HL-60/S4 (cell line): ENCODE measurements around the gene DBP.

Experiments
- in situ Hi-C: fragments of 300-500 bp; cut with MboI; formaldehyde crosslinking; loops from 2 replicates; pipeline ENCODE4 v1.14.3; 2022; ENCODE audit warnings: low sequenced_read_pairs

The DBP gene

DNA sequence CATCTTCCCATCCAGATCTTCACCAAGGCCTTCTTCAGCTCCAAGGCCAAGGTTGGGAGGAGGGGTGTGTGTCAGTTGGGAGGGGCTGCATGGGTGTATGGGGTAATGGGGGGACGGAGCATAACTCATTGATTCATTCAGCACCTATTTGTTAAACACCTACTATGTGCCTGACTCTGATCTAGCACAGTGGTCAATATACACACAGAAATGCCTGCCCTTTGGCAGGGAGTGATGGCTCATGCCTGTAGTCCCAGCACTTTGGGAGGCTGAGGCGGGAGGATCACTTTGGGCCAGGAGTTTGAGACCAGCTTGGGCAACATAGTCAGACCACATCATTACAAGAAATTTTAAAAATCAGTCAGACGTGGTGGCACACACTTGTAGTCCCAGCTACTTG is 49.8 kb downstream of the DBP start:
- in situ Hi-C loops: loop anchor here (10.0 to 25.0 kb wide), 2 partner anchors 273 to 600 kb away; partner anchors contain the start of genes BSPH1 and ELSPBP1

DNA sequence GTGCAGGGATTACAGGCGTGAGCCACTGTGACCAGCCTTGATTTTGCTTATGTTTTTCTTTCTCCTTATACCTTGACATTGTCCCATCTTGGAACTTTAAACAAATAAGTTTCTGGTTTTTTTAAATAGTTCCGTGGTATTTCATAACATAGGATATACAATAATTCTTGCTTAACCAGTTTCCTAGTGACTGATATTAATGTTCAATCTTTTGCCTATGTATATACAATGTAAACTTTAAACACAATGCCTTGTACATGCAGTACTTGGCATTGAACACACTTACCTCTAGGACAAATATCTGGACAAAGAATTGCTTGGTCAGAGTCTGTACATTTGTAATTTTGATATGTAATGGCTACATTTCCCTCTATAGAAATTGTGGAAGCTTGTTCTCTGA is 55.0 kb downstream of the DBP start:
- in situ Hi-C loops: loop anchor here (10.0 to 25.0 kb wide), 2 partner anchors 267 to 595 kb away; partner anchors contain the start of genes BSPH1 and ELSPBP1
